A673 (cell line): ENCODE measurements around the gene PPFIA2.

ENCODE experiments used
- CTCF ChIP-seq: fragments of 300-800, 200-600 bp; sonication (generic); conservative IDR thresholded peaks from 2 replicates; pipeline ENCODE4 v1.5.1; 2017; ENCODE audit warnings: low read depth, mild to moderate bottlenecking, antibody characterized with exemption, low read length, moderate library complexity, mixed read lengths
- EZH2 ChIP-seq: fragments of 200-600 bp; sonication (generic); IDR thresholded peaks from 2 replicates; pipeline ENCODE4 v1.6.1; 2017; ENCODE audit warnings: borderline replicate concordance, low read depth, mild to moderate bottlenecking, mixed read lengths, antibody characterized with exemption, low read length; ENCODE audit not compliant: poor library complexity, severe bottlenecking

GRCh38 chr12:81400024-81400423, 359.1 kb downstream of the PPFIA2 start:
- TF ChIP-seq CTCF (no peak), EZH2 (no peak)
